ENCODE data around the gene PLA2G4D. TPM values are rescaled to one million over a fixed set of nuclear protein-coding genes. Genes with fewer than 3 reads are reported as not detected.

Gene PLA2G4D
- total RNA-seq, 1 donor from 2014 or later, result not detected

DNA sequence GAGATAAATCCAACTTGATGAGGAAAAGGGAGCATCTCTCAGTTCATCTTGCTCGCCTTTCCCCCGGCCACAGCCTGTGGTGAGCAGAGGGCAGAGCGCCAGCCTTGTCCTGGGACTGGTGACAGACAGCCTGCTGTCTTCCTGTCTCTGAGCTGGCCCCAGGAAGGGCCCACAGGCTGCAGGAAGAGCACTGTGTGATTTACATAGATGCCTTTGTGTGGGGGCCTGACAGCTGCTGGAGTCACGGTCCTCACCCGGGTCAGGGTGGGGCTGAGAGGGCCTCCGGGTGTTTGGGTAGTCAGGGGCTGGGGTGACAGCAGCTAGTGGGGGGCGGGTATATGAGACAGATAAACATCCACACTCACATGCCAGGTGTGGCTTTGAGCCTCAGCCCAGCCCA lies 29.3 kb downstream of the PLA2G4D start:
- H3K4me3 Mint-ChIP-seq (ENCODE audit: unreplicated experiment), result no peak overlapping the region
- H3K9me3 Mint-ChIP-seq (ENCODE audit: unreplicated experiment), result peaks cover 4% of the 10 kb centered on the region
- no peak overlapping the region for H3K27ac Mint-ChIP-seq (ENCODE audit: unreplicated experiment)
- peaks cover 7% of the 10 kb centered on the region for H3K27me3 Mint-ChIP-seq (ENCODE audit: unreplicated experiment)
- TF ChIP-seq, protein P1, sequence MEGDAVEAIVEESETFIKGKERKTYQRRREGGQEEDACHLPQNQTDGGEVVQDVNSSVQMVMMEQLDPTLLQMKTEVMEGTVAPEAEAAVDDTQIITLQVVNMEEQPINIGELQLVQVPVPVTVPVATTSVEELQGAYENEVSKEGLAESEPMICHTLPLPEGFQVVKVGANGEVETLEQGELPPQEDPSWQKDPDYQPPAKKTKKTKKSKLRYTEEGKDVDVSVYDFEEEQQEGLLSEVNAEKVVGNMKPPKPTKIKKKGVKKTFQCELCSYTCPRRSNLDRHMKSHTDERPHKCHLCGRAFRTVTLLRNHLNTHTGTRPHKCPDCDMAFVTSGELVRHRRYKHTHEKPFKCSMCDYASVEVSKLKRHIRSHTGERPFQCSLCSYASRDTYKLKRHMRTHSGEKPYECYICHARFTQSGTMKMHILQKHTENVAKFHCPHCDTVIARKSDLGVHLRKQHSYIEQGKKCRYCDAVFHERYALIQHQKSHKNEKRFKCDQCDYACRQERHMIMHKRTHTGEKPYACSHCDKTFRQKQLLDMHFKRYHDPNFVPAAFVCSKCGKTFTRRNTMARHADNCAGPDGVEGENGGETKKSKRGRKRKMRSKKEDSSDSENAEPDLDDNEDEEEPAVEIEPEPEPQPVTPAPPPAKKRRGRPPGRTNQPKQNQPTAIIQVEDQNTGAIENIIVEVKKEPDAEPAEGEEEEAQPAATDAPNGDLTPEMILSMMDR (IDR thresholded peaks at IDR 0.05; ENCODE audit: partially characterized antibody, unreplicated experiment), result no peak
- peaks cover 4% of the 10 kb centered on the region for H3K36me3 Mint-ChIP-seq (ENCODE audit: unreplicated experiment)
- H3K4me1 Mint-ChIP-seq (ENCODE audit: low read depth, unreplicated experiment), result no peaks in the 10 kb centered on the region
- DNase-seq, result no peak

DNA sequence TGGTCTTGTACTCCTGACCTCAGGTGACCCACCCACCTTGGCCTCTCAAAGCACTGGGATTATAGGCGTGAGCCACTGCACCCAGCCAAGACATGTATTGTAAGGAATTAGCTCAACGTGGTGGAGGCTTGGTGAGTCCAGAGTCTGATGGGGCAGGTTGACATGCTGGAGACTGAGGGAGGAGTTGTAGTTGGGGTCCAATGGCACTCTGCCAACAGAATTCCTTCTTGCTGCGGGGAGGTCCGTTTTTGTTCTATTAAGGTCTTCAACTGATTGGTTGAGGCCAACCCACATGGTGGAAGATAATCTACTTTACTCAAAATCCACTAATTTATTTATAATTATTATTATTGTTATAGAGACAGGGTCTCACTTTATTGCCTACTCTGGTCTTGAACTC lies 30.1 kb downstream of the PLA2G4D start:
- Mint-ChIP-seq H3K36me3 (ENCODE audit: unreplicated experiment) (peaks cover 4% of the 10 kb centered on the region), H3K27ac (ENCODE audit: unreplicated experiment) (no peak overlapping the region), H3K4me1 (ENCODE audit: low read depth, unreplicated experiment) (no peaks in the 10 kb centered on the region), H3K27me3 (ENCODE audit: unreplicated experiment) (peaks cover 6% of the 10 kb centered on the region), H3K4me3 (ENCODE audit: unreplicated experiment) (no peak overlapping the region), H3K9me3 (ENCODE audit: unreplicated experiment) (peaks cover 4% of the 10 kb centered on the region)
- TF ChIP-seq, protein P1 (IDR thresholded peaks at IDR 0.05; ENCODE audit: partially characterized antibody, unreplicated experiment), result no peak
- DNase-seq, result no peak

DNA sequence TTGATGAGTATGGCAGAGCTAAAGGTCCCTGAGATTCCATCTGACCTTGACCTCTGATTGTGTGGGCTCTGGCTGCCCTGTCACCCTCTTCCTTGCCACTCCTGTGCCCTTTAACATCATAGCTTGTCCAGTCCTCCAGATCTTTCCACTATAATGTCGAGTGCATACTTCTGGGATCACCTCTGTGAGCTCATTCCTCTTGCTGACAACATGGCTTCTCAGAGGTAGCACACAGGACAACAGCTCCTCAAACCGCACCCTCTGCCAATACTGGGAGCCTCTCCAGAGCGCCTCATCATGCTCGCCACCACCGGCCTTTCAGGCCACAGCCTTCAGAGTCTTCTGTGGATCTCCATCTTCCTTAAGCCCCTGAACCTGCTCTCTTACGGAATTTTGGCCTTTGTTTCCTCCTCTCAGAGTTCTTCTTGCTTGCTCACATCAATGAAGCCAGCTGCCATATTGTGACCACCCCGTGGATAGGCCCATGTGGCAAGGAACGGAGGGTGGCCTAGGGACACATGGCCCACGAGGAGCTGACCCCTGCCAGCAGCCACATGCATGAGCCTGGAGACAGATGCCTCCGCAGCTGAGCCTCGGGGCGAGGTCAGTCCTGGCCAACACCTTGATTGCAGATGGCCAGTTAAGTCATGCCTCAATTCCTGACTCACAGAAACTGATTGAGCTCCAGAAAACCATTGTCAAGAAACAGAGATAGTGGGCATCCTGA lies 31.1 kb downstream of the PLA2G4D start:
- no peaks in the 10 kb centered on the region for H3K4me1 Mint-ChIP-seq (ENCODE audit: low read depth, unreplicated experiment)
- H3K27ac Mint-ChIP-seq (ENCODE audit: unreplicated experiment), result no peak overlapping the region
- no peak overlapping the region for H3K4me3 Mint-ChIP-seq (ENCODE audit: unreplicated experiment)
- peaks cover 4% of the 10 kb centered on the region for H3K9me3 Mint-ChIP-seq (ENCODE audit: unreplicated experiment)
- peaks cover 3% of the 10 kb centered on the region for H3K27me3 Mint-ChIP-seq (ENCODE audit: unreplicated experiment)
- peaks cover 4% of the 10 kb centered on the region for H3K36me3 Mint-ChIP-seq (ENCODE audit: unreplicated experiment)
- TF ChIP-seq, protein P1 (IDR thresholded peaks at IDR 0.05; ENCODE audit: partially characterized antibody, unreplicated experiment), result no peak
- no peak for DNase-seq

DNA sequence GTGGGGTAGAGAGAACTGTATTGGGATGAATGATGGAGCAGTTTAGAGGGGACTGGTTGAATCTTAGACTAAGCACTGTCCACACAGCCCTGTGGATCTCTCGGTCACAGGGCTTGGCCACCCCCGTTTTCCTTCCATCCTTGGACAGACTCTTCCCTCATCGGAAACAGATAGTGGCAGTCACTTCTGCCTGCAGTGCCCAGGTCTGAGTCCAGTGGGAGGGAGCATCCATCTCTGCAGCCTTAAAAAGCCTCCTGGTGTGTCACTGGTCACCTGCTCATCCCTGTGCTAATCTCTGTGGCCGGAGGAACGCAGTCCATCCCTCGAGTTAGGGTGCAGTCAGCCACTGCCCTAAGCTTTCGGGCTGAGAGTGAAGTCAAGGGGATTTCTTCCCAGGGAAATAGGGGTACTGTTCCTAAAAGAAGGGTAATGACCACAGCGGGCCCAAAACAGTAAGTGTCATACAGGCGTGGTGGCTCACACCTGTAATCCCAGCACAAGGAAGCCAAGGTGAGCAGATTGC lies 32.0 kb downstream of the PLA2G4D start:
- Mint-ChIP-seq H3K4me1 (ENCODE audit: low read depth, unreplicated experiment) (no peaks in the 10 kb centered on the region), H3K4me3 (ENCODE audit: unreplicated experiment) (no peak overlapping the region), H3K9me3 (ENCODE audit: unreplicated experiment) (peaks cover 3% of the 10 kb centered on the region), H3K27ac (ENCODE audit: unreplicated experiment) (no peak overlapping the region), H3K36me3 (ENCODE audit: unreplicated experiment) (no peaks in the 10 kb centered on the region), H3K27me3 (ENCODE audit: unreplicated experiment) (peaks cover 3% of the 10 kb centered on the region)
- DNase-seq, result no peak
- TF ChIP-seq, protein P1 (IDR thresholded peaks at IDR 0.05; ENCODE audit: partially characterized antibody, unreplicated experiment), result no peak

DNA sequence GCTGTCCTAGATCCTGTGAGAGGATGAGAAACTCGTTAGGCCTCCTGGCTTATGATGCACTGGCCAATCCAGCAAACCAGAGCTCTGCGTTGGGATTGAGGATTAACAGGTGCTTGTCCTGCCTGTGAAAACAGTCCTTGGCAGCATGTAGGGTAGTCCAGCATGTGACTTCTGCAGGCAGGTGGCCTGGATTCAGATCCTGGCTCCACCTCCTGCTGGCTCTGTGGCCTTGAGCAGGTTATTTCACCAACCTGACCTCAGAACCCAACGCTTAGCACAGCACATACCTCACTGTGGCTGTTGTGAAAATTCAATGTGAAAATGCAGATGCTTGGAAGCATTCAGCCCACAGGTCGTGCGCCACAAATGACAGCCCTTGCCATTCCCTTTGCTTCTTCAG lies 33.6 kb downstream of the PLA2G4D start:
- Mint-ChIP-seq H3K27ac (ENCODE audit: unreplicated experiment) (no peak overlapping the region), H3K9me3 (ENCODE audit: unreplicated experiment) (peaks cover 1% of the 10 kb centered on the region), H3K4me3 (ENCODE audit: unreplicated experiment) (no peak overlapping the region), H3K27me3 (ENCODE audit: unreplicated experiment) (no peaks in the 10 kb centered on the region), H3K36me3 (ENCODE audit: unreplicated experiment) (no peaks in the 10 kb centered on the region), H3K4me1 (ENCODE audit: low read depth, unreplicated experiment) (no peaks in the 10 kb centered on the region)
- TF ChIP-seq, protein P1 (IDR thresholded peaks at IDR 0.05; ENCODE audit: partially characterized antibody, unreplicated experiment), result no peak
- no peak for DNase-seq
